GM19023 (cell line): ENCODE measurements around the gene FES.
A peak's percentile ranks its signal among the peaks of the same experiment; 100 is the strongest.
"Not testable (repeated sequence)": the region's sequence is repeated elsewhere in the genome, so short reads cannot be mapped to it uniquely, and the experiment has no call there.

ENCODE experiments used
- ATAC-seq: cut with Tn5 transposase; IDR thresholded peaks from one replicate; pipeline ENCODE4 v1.9.1; 2021; ENCODE audit warnings: mild to moderate bottlenecking, moderate library complexity; ENCODE audit not compliant: unreplicated experiment

The FES gene

GRCh38 chr15:90907838-90908507 is 23.7 kb downstream of the FES start:
- ATAC-seq: no peak

DNA sequence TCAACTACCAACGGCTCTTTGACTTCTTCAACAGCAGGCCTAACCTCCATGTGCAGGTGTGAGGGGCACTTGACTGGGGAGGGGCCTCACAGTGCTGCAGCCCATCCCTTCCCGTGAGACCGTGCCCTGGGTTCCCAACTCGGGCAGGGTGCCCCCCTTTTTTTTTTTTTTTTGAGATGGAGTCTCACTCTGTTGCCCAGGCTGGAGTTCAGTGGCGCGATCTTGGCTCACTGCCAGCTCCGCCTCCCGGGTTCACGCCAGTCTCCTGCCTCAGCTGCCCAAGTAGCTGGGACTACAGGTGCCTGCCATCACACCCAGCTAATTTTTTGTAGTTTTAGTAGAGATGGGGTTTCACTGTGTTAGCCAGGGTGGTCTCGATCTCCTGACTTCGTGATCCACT is 25.1 kb downstream of the FES start:
- ATAC-seq: not testable (repeated sequence)

DNA sequence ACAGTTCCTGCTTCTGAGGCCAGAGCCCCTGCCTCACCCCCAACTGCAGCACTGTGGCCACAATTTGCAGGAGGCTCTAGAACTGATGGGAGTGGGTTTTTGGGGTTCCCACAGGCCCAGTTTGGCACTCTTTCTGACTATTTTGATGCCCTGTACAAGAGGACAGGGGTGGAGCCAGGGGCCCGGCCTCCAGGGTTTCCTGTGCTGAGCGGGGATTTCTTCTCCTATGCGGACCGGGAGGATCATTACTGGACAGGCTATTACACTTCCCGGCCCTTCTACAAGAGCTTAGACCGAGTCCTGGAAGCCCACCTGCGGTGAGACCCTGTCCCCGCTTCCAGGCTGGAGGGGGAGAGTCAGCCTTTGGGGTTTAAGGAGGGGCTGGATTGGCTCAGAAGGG is 25.7 kb downstream of the FES start:
- no peak for ATAC-seq

DNA sequence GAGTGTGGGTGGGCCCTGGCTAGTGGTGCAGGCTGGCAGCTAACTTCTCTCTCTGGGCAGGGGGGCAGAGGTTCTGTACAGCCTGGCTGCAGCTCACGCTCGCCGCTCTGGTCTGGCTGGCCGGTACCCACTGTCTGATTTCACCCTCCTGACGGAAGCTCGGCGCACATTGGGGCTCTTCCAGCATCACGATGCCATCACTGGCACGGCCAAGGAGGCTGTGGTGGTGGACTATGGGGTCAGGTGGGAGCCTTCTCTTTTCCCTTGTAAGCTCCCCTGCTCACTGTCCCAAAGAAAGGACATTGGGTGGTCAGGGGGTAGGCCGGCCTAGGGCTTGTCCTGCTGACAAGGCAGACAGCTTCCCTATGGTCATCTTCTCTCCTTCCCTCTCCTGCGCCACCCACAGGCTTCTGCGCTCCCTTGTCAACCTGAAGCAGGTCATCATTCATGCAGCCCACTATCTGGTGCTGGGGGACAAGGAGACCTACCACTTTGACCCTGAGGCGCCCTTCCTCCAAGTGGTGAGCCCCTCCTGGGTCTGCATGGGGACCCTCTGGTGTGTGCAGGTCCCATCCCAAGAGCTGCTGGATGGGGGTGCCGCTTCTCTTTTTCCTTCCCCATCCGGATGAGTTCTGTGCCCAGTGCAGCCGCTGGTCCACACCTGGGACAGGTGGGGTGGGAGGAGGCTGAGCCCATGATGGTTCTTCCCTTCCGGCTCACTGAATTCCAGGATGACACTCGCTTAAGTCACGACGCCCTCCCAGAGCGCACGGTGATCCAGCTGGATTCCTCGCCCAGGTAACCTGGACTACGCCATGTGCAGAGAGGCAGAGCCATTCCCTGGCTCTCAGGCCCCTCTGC is 26.4 kb downstream of the FES start:
- ATAC-seq: no peak

DNA sequence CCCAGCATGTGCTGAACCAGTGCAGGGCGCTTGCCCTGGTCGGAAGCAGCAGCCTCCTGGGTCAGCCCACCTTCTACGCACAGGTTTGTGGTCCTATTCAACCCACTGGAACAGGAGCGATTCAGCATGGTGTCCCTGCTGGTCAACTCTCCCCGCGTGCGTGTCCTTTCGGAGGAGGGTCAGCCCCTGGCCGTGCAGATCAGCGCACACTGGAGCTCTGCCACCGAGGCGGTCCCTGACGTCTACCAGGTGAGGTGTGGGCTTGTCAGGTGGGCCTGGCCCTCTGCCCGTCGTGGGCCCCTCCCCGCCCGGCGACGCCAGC is 27.0 kb downstream of the FES start:
- ATAC-seq: no peak

DNA sequence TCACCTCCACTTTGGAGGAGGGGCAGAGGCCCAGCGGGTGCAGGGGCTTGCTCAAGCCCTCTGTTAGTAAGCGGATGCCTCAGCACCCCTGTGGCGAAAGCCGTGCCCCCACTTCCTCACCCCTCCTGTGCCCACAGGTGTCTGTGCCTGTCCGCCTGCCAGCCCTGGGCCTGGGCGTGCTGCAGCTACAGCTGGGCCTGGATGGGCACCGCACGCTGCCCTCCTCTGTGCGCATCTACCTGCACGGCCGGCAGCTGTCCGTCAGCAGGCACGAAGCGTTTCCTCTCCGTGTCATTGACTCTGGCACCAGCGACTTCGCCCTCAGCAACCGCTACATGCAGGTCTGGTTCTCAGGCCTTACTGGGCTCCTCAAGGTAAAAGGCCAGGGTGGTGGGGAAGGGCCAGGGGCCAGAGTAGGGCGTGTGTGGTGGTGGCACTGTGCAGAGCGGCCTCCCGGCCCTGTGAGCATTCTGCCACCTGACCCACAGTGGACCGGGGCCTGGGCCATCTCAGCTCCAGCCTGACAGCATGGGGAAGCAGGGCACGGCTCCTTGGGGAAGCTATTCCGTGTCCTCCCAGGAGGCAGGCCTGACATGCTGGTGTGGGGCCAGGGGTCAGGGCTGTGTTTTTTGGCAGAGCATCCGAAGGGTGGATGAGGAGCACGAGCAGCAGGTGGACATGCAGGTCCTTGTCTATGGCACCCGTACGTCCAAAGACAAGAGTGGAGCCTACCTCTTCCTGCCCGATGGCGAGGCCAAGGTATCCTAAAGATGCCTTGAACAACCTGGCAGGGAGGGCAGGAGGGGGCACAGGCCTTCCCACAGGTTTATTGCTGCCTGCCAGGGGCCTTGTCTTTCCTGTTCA is 27.8 kb downstream of the FES start:
- ATAC-seq: no peak

GRCh38 chr15:90912770-90913075 is 28.4 kb downstream of the FES start:
- ATAC-seq: no peak

DNA sequence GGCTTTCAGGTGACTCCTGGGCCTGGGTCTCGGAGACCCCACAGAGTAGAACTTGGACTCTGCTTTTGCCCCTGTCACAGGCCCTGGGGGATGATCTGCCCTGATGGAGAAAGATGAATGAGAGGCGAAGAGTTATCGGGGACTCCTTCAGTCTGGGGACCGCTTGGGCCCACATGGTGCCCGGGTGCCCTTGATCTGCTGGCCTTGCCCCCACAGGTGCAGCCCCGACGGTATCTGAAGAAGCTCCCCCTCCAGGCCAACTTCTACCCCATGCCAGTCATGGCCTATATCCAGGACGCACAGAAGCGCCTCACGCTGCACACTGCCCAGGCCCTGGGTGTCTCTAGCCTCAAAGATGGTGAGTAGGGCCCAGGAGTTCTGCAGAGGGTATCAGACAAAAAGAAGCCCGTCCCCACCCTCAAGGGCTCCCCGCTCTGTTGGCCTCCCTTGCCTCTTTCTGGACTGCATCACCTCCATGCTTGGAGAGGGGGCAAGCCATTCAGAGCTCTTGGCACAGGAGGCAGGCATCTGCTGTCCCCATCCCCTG is 29.2 kb downstream of the FES start:
- no peak for ATAC-seq

DNA sequence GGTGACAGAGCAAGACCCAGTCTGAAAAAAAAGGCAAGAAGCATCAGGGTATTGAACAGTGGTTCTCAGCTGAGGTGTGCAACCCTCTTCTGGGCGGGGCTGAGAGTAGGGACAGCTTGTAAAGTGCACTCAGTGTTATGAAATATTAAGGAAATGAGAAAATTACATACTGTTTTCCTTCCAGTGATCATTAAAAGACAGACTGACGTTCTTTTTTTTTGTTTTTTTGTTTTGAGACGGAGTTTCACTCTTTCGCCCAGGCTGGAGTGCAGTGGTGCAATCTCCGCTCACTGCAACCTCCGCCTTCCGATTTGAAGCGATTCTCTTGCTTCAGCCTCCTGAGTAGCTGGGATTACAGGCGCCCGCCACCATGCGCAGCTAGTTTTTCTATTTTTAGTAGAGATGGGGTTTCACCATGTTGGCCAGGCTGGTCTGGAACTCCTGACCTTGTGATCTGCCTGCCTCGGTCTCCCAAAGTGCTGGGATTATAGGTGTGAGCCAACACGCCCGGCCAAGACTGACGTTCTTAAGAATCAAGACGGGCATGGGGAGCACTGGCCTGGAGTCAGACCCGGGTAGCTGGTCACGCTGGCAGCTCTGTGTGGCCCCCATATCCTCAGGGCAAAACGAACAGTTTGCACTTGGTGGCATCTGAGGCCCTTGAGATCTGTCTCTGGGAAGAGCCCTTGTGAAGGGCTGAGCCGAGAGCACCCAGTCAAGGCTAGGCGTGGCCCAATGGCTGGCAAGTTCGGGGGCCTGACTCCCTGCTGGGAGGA is 30.2 kb downstream of the FES start:
- ATAC-seq: no peak

DNA sequence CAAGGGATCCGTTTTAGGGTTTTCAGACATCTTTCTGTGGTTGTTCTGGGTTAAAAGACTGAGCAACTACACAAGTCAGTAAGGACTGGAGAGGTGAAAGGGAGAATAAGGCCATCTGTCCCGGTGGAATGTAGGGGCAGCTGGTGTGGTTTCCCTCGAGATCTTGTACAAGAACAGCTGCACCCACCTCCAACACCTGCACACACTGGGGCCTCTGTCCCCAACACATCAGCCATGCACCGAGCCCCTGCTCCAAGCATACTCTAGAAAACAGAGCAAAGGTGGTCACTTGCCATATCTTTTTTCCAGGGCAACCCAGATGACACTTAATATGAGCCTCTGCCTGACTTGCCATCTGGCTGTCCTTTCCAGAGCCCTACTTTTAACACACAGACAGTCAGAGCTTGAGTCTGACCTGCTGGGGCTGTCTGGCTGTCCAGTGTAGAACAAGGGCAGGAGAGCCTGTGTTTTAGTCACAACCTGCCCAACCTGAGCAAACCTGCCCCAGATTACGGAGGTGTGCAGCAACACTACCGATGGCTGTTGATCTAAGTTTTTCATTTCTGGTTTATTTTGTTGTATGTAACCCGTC is 31.0 kb downstream of the FES start:
- ATAC-seq: no peak

- no peak for ATAC-seq
These were observed 31.6 kb downstream of the FES start for GRCh38 chr15:90915808-90916440.

DNA sequence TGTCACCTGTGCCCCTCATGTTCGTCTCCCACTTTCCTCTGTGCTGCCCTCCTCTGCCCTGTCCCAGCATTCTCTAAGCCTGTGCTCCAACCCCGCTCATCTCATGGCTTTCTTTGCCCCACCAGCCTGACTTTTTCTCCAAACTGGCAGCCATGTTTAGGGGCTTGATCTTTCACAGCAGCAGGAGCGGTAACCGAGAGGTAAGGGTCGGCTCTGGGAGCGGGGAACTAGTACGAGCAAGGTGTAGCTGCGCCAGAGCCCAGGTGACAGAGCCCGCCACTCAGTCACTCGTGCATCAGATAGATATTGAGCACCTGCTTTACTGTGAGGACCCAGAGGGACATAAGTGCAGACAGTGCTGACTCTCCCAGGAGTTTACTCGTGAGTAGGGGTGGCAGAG is 32.2 kb downstream of the FES start:
- ATAC-seq: no peak

- ATAC-seq: no peak
These were observed 33.3 kb downstream of the FES start for GRCh38 chr15:90917569-90917968.

DNA sequence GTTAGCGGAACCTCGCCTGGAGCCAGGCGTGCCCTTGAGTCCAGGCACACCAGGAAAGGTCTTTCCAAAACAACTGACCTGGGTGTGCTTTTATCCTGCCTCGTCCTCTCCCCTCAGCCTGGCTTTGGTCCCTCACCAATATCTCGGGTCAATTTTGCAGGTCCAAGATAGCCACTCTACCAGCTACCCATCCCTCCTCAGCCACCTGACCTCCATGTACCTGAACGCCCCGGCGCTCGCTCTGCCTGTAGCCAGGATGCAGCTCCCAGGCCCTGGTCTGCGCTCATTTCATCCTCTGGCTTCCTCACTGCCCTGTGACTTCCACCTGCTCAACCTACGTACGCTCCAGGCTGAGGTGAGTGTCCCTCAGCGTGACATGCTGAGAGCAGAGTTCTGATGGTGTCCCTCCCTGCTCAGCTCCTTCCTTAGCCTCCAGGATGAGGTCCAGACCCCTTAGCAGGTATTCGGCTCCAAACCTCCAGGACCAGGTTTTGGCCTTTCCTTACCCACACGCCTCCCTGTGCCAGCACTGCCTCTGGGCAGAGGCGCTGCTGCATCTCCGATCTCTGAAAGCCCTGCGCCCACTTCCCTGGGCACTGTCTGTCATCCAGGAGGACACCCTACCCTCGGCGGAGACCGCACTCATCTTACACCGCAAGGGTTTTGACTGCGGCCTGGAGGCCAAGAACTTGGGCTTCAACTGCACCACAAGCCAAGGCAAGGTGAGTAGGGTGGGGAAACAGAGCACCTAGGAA is 33.9 kb downstream of the FES start:
- ATAC-seq: no peak

GRCh38 chr15:90918835-90919234 is 34.5 kb downstream of the FES start:
- no peak for ATAC-seq

GRCh38 chr15:90921887-90922286 is 37.6 kb downstream of the FES start:
- no peak for ATAC-seq

DNA sequence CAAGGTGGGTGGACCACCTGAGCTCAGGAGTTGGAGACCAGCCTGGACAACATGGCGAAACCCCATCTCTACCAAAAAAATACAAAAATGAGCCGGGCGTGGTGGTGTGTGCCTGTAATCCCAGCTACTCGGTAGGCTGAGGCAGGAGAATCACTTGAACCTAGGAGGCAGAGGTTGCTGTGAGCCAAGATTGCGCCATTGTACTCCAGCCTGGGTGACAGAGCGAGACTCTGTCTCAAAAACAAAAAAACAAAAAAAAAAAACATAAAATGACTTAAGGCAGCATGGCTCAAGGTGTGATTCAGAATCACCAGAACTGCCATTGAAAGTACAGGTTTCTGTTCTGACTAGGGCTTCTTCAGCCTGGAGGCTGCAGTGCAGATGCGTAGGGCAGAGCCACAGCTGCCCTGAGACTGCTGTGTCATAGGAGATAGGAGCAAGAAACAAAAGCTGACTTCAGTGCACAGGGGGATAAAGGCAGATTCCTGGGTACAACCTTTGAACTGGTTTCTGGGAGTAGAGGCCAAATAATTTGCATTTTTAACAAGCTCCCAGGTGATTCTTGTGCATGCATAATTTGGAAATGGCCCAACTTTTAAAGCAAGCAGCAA is 38.5 kb downstream of the FES start:
- ATAC-seq: peak; percentile 73

DNA sequence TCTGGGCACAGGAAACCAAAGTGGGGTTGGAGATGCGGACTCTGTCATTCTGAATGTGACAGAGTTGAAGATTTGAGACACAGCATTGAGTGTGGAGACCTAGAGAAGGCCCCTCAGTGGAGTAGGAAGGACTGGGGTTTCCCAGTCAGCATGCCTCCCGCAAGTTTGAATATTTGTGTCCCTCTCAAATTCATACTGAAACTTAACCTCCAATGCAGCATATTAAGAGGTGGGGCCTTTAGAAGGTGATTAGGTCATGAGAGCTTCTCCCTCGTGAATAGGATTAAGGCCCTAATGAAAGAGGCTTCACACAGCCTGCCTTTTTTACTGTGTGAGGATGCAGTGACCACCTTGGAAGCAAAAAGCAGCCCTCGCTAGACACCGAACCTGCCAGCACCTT is 40.1 kb downstream of the FES start:
- ATAC-seq: peak; percentile 68

DNA sequence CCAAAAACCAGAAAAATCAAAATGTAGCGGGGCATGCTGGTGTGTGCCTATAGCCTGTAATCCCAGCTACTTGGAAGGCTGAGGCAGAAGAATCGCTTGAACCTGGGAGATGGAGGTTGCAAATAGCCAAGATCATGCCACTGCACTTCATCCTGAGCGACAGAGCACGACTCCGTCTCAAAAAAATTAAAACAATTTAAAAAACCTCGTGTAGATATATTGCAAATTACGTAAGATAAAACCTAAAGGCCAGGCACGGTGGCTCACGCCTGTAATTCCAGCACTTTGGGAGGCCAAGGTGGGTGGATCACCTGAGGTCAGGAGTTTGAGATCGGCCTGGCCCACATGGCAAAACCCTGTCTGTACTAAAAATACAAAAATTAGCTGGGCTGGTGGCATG is 42.5 kb downstream of the FES start:
- ATAC-seq: not testable (repeated sequence)
